Liver (tissue), 9 donors: ENCODE data around the gene BPI. TPM values are rescaled to one million over a fixed set of nuclear protein-coding genes. Genes with fewer than 3 reads are reported as not detected.

Experiments used
- DNase-seq: peaks from one replicate; pipeline ENCODE4 v3.0.0-alpha.2; 2017; ENCODE audit warnings: low spot score
- H3K27ac ChIP-seq, 2 donors: one replicate each; pipeline ENCODE4 v1.7.0; 2013; ENCODE audit warnings: inconsistent platforms in 2 of 2, low read length in 2 of 2, control low read depth in 1 of 2, low read depth in 1 of 2, mild to moderate bottlenecking in 1 of 2
- H3K27me3 ChIP-seq, 4 donors: one replicate each; pipeline versions ENCODE4 v1.6.1 to v1.7.0; 2013; ENCODE audit warnings: low read length in 3 of 4, inconsistent platforms in 1 of 4, mild to moderate bottlenecking in 1 of 4, moderate library complexity in 1 of 4; ENCODE audit not compliant: control insufficient read depth in 4 of 4, insufficient read depth in 4 of 4
- H3K36me3 ChIP-seq, 4 donors: one replicate each; pipeline versions ENCODE4 v1.6.1 to v1.7.0; 2013; ENCODE audit warnings: low read length in 3 of 4, mild to moderate bottlenecking in 3 of 4, low read depth in 1 of 4, moderate library complexity in 1 of 4; ENCODE audit not compliant: control insufficient read depth in 4 of 4, insufficient read depth in 3 of 4
- H3K4me1 ChIP-seq, 4 donors: one replicate each; pipeline versions ENCODE4 v1.6.1 to v1.7.0; 2013; ENCODE audit warnings: low read length in 3 of 4, mild to moderate bottlenecking in 3 of 4, moderate library complexity in 1 of 4; ENCODE audit not compliant: control insufficient read depth in 4 of 4, insufficient read depth in 4 of 4
- H3K4me3 ChIP-seq, 3 donors: one replicate each; pipeline versions ENCODE4 v1.6.1 to v1.7.0; 2013; ENCODE audit warnings: low read length in 3 of 3, control low read depth in 1 of 3, low read depth in 1 of 3, mild to moderate bottlenecking in 1 of 3
- H3K9ac ChIP-seq, 2 donors: one replicate each; pipeline ENCODE4 v1.7.0; 2013; ENCODE audit warnings: low read length in 2 of 2, mild to moderate bottlenecking in 2 of 2, moderate library complexity in 2 of 2, control low read depth in 1 of 2, low read depth in 1 of 2
- H3K9me3 ChIP-seq, 4 donors: one replicate each; pipeline versions ENCODE4 v1.6.1 to v1.7.0; 2013; ENCODE audit warnings: low read length in 3 of 4; ENCODE audit not compliant: control insufficient read depth in 4 of 4
- ATF3 ChIP-seq: IDR thresholded peaks from 2 replicates; pipeline ENCODE4 v1.6.1; 2016; ENCODE audit warnings: antibody characterized with exemption
- FOXA2 ChIP-seq: IDR thresholded peaks from 2 replicates; pipeline ENCODE4 v1.6.1; 2016; ENCODE audit warnings: antibody characterized with exemption
- HNF4A ChIP-seq, 2 donors: conservative IDR thresholded peaks; 2 replicates each; pipeline ENCODE4 v1.6.1; 2016; ENCODE audit warnings: antibody characterized with exemption in 2 of 2, mild to moderate bottlenecking in 2 of 2
- JUND ChIP-seq, 2 donors: IDR thresholded peaks; 2 replicates each; pipeline ENCODE4 v1.6.1; 2016; ENCODE audit warnings: antibody characterized with exemption in 2 of 2
- NR2F2 ChIP-seq: IDR thresholded peaks from 2 replicates; pipeline ENCODE4 v1.6.1; 2016; ENCODE audit warnings: antibody characterized with exemption
- RXRA ChIP-seq, 2 donors: IDR thresholded peaks; 2 replicates each; pipeline ENCODE4 v1.6.1; 2017 to 2018; ENCODE audit warnings: antibody characterized with exemption in 2 of 2, mild to moderate bottlenecking in 1 of 2
- SP1 ChIP-seq: IDR thresholded peaks from 2 replicates; pipeline ENCODE4 v1.6.1; 2018; ENCODE audit warnings: antibody characterized with exemption, mild to moderate bottlenecking
- WGBS: extraction: QIAGEN DNeasy Blood & Tissue Kit; methylation state at CpG from one replicate; pipeline ENCODE4 v1.1.7; 2013; 5-methylcytosine and 5-hydroxymethylcytosine counted together
- polyA plus RNA-seq, 2 donors: library from polyadenylated mRNA; stranded (reverse) in 1 of 2; unstranded in 1 of 2; fragments of 200-250 nt in 1 of 2; fragments of >200 nt in 1 of 2; fragmentation: Nextera tagmentation in 1 of 2; extraction: Ambion mirVana in 1 of 2; gene quantifications; one replicate each; pipeline versions ENCODE4 v1.2.1 to v1.2.3, GENCODE V29; 2013 to 2015
- total RNA-seq, 2 donors: library from RNA; depleted of rRNA; stranded (reverse); fragments of >200 nt; gene quantifications; one replicate each; pipeline ENCODE4 v1.2.3, GENCODE V29; 2014
- TF ChIP-seq, protein P1 (sequence below): IDR thresholded peaks from 2 replicates; pipeline ENCODE4 v1.6.1; 2016; ENCODE audit warnings: antibody characterized with exemption
- TF ChIP-seq, protein P2 (sequence below): IDR thresholded peaks from 2 replicates; pipeline ENCODE4 v1.6.1; 2016; ENCODE audit warnings: antibody characterized with exemption
- donor health status: healthy.
- donor health status: healthy.
- donor health status: healthy.
- donor health status: healthy.
- donor health status: healthy.

Gene BPI
- total and polyA plus RNA-seq, 4 donors = 0.08 to 10.3 (median 0.37) TPM; not detected in 1

DNA sequence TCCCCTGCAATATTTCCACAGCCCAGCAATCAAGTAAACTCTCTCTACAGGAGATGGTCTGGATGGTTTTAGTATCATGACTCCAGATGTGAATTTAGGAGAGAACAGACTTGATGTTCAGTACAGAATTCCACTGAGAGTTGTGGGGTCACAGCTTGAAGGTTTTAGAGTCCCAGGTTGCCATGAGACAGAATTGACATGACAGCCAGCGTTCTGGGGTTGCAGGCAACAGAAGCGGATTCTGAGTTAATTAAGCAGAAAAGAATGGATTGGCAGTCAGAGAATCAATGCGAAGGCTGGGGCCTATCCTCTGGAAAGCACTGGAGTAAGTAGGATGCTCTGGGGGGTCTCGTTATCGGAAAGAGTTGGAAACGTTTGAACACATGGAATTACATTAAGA is 41.0 kb upstream of the BPI start (continued):
- TF ChIP-seq, protein P1, sequence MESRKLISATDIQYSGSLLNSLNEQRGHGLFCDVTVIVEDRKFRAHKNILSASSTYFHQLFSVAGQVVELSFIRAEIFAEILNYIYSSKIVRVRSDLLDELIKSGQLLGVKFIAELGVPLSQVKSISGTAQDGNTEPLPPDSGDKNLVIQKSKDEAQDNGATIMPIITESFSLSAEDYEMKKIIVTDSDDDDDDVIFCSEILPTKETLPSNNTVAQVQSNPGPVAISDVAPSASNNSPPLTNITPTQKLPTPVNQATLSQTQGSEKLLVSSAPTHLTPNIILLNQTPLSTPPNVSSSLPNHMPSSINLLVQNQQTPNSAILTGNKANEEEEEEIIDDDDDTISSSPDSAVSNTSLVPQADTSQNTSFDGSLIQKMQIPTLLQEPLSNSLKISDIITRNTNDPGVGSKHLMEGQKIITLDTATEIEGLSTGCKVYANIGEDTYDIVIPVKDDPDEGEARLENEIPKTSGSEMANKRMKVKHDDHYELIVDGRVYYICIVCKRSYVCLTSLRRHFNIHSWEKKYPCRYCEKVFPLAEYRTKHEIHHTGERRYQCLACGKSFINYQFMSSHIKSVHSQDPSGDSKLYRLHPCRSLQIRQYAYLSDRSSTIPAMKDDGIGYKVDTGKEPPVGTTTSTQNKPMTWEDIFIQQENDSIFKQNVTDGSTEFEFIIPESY = no peak
- TF ChIP-seq, protein P2, sequence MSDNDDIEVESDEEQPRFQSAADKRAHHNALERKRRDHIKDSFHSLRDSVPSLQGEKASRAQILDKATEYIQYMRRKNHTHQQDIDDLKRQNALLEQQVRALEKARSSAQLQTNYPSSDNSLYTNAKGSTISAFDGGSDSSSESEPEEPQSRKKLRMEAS = no peak
- TF ChIP-seq NR2F2 (no peak), FOXA2 (no peak)

DNA sequence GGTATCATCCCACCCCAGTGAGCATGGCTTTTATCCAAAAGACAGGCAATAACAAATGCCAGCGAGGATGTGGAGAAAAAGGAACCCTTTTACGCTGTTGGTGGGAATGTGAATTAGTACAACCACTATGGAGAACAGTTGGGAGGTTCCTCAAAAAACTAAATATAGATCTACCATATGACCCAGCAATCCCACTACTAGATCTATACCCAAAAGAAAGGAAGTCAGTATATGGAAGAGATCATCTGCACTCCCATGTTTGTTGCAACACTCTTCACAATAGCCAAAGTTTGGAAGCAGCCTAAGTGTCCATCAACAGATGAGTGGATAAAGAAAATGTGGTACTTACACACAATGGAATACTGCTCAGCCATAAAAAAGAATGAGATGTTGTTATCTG is 37.5 kb upstream of the BPI start:
- TF ChIP-seq RXRA (IDR thresholded peaks at IDR 0.05) (no peak), NR2F2 (no peak), HNF4A (conservative IDR thresholded peaks at IDR 0.05) (no peak), SP1 (no peak)
- TF ChIP-seq, protein P2 = no peak
- Histone ChIP-seq H3K27ac (no peak overlapping the region), H3K4me3 (no peak overlapping the region), H3K27me3 (no peaks in the 10 kb centered on the region), H3K36me3 (no peaks in the 10 kb centered on the region), H3K4me1 (no peaks in the 10 kb centered on the region), H3K9ac (no peak overlapping the region), H3K9me3 (no peaks in the 10 kb centered on the region)
- DNase-seq = no peak
- 88% methylated on average over 2 of the region's 2 CpGs for WGBS

GRCh38 chr20:38267296-38267695 is 36.7 kb upstream of the BPI start:
- Histone ChIP-seq H3K36me3 (no peaks in the 10 kb centered on the region), H3K27ac (no peak overlapping the region), H3K4me3 (no peak overlapping the region), H3K9me3 (no peaks in the 10 kb centered on the region), H3K27me3 (no peaks in the 10 kb centered on the region), H3K9ac (no peak overlapping the region), H3K4me1 (no peaks in the 10 kb centered on the region)
- 77% methylated on average over 2 of the region's 2 CpGs for WGBS
- no peak for DNase-seq
- TF ChIP-seq JUND (IDR thresholded peaks at IDR 0.05) = no peak

- H3K36me3 ChIP-seq = no peaks in the 10 kb centered on the region
- WGBS = 78% methylated on average over 5 of the region's 5 CpGs
- no peak for TF ChIP-seq RXRA (IDR thresholded peaks at IDR 0.05)
- H3K27me3 ChIP-seq = no peaks in the 10 kb centered on the region
- H3K9ac ChIP-seq = no peak overlapping the region
- DNase-seq = no peak
- no peaks in the 10 kb centered on the region for H3K4me1 ChIP-seq
- no peaks in the 10 kb centered on the region for H3K9me3 ChIP-seq
- H3K4me3 ChIP-seq = no peak overlapping the region
- H3K27ac ChIP-seq = no peak overlapping the region
These were observed 35.9 kb upstream of the BPI start for GRCh38 chr20:38267901-38268514.

GRCh38 chr20:38269040-38269439 is 34.9 kb upstream of the BPI start:
- 89% methylated on average over 3 of the region's 3 CpGs for WGBS
- Histone ChIP-seq H3K36me3 (no peaks in the 10 kb centered on the region), H3K4me3 (no peak overlapping the region), H3K4me1 (no peaks in the 10 kb centered on the region), H3K9ac (no peak overlapping the region), H3K27ac (no peak overlapping the region), H3K9me3 (no peaks in the 10 kb centered on the region), H3K27me3 (no peaks in the 10 kb centered on the region)
- TF ChIP-seq NR2F2 (no peak), ATF3 (no peak), SP1 (no peak)
- DNase-seq = no peak
